HG03108 (cell line): Measurements from ENCODE around the gene VN1R5.
"Not testable (repeated sequence)": the region's sequence is repeated elsewhere in the genome, so short reads cannot be mapped to it uniquely, and the experiment has no call there.

ENCODE experiments used
- ATAC-seq: cut with Tn5 transposase; IDR thresholded peaks from one replicate; pipeline ENCODE4 v1.9.1; 2021; ENCODE audit warnings: moderate library complexity; ENCODE audit not compliant: unreplicated experiment

The VN1R5 gene

GRCh38 chr1:247255772-247256171 lies at the start of gene VN1R5:
TSS of gene VN1R5 (plus strand) at chr1:247256072.
- not testable (repeated sequence) for ATAC-seq

- ATAC-seq = no peak
Observed at GRCh38 chr1:247209396-247209795, 46.5 kb upstream of the VN1R5 start.

- ATAC-seq = no peak
Observed at GRCh38 chr1:247210062-247210375, 45.9 kb upstream of the VN1R5 start.

GRCh38 chr1:247210376-247211117 lies 45.3 kb upstream of the VN1R5 start:
- peak; percentile 84 for ATAC-seq

GRCh38 chr1:247211339-247211738 lies 44.5 kb upstream of the VN1R5 start:
- no peak for ATAC-seq

- peak; percentile 60 for ATAC-seq
Observed at GRCh38 chr1:247212012-247212411, 43.9 kb upstream of the VN1R5 start.

GRCh38 chr1:247212627-247213617 lies 43.0 kb upstream of the VN1R5 start:
- ATAC-seq = no peak

- ATAC-seq = no peak
Observed at GRCh38 chr1:247216261-247216660, 39.6 kb upstream of the VN1R5 start.

- ATAC-seq = no peak
Observed at GRCh38 chr1:247218121-247218651, 37.7 kb upstream of the VN1R5 start.

GRCh38 chr1:247220280-247220679 lies 35.6 kb upstream of the VN1R5 start:
- not testable (repeated sequence) for ATAC-seq

GRCh38 chr1:247222840-247223239 lies 33.0 kb upstream of the VN1R5 start:
- no peak for ATAC-seq

- ATAC-seq = no peak
Observed at GRCh38 chr1:247224822-247225221, 31.1 kb upstream of the VN1R5 start.

- no peak for ATAC-seq
Observed at GRCh38 chr1:247228133-247228532, 27.7 kb upstream of the VN1R5 start.

- no peak for ATAC-seq
Observed at GRCh38 chr1:247241691-247242090, 14.2 kb upstream of the VN1R5 start.

GRCh38 chr1:247243524-247244137 lies 12.2 kb upstream of the VN1R5 start:
- ATAC-seq = no peak

- ATAC-seq = no peak
Observed at GRCh38 chr1:247246325-247247115, 9.4 kb upstream of the VN1R5 start.

GRCh38 chr1:247247568-247247967 lies 8.3 kb upstream of the VN1R5 start:
- no peak for ATAC-seq

- no peak for ATAC-seq
Observed at GRCh38 chr1:247266053-247266452, 10.2 kb downstream of the VN1R5 start.

- no peak for ATAC-seq
Observed at GRCh38 chr1:247268390-247269045, 12.6 kb downstream of the VN1R5 start.

- no peak for ATAC-seq
Observed at GRCh38 chr1:247269133-247269532, 13.3 kb downstream of the VN1R5 start.
